Stomach (tissue), 4 donors: ENCODE results near the gene PLS3.

ENCODE experiments used
- CTCF ChIP-seq, 7 experiments: fragments of 450-650 bp in 4 of 7; fragments of 200-600 bp in 3 of 7; sonication (generic) in 3 of 7; IDR thresholded peaks; one replicate each; pipeline ENCODE4 v1.5.1; 2016 to 2019; ENCODE audit warnings: antibody characterized with exemption in 7 of 7, control low read depth in 2 of 7, mild to moderate bottlenecking in 1 of 7
- EP300 ChIP-seq: sonication (generic); formaldehyde crosslinking; IDR thresholded peaks from one replicate; pipeline ENCODE4 v1.6.1; 2017; ENCODE audit warnings: antibody characterized with exemption
- POLR2A ChIP-seq, 4 donors: fragments of 450-650 bp; IDR thresholded peaks; one replicate each; pipeline ENCODE4 v1.6.1; 2016; ENCODE audit warnings: antibody characterized with exemption in 4 of 4, control low read depth in 2 of 4, mild to moderate bottlenecking in 1 of 4, moderate library complexity in 1 of 4
- POLR2AphosphoS5 ChIP-seq, 3 donors: sonication (generic); formaldehyde crosslinking; IDR thresholded peaks; one replicate each; pipeline ENCODE4 v1.6.1; 2016; ENCODE audit warnings: antibody characterized with exemption in 3 of 3

GRCh38 chrX:115582616-115583495 is 21.9 kb downstream of the PLS3 start:
- no peak for TF ChIP-seq CTCF (IDR thresholded peaks at IDR 0.05)
- TF ChIP-seq EP300: no peak
- TF ChIP-seq POLR2AphosphoS5 (IDR thresholded peaks at IDR 0.05): no peak
- TF ChIP-seq POLR2A (IDR thresholded peaks at IDR 0.05): no peak
